ENCODE data around the gene ITGB6. TPM values are rescaled to one million over a fixed set of nuclear protein-coding genes. Genes with fewer than 3 reads are reported as not detected.

ITGB6 gene
- total RNA-seq, 1 experiment from 2014 or later = 3.8 TPM

DNA sequence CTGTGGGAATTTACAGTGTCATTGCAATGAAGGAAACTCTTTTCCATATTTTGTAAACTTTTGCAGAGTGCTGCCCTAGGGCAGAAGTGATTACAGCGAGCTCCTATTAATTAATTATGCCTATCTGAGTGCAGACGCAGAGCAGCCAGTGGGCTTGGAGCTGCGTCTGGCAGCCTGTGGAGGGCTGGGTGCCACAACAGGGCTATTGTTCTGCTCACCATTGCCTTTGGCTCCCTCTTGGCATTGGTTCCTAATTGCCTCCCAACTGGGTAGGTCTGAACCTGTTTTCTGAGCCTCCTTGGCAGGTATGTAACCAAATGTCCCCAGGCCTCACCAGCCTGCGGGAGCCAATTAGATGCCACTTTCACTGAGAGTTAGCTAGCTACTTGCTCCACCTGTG, 25.6 kb upstream of the ITGB6 start:
- peak in 1 of 2 experiments; percentile 44 for DNase-seq
- Histone ChIP-seq H3K4me3 (no peak overlapping the region), H3K9me3 (replicated peaks) (no peaks in the 10 kb centered on the region; the same call in 1 of the 2 replicates), H3K27ac (no peak overlapping the region), H3K4me1 (peaks cover 73% of the 10 kb centered on the region), H3K36me3 (no peaks in the 10 kb centered on the region), H3K27me3 (no peaks in the 10 kb centered on the region)

DNA sequence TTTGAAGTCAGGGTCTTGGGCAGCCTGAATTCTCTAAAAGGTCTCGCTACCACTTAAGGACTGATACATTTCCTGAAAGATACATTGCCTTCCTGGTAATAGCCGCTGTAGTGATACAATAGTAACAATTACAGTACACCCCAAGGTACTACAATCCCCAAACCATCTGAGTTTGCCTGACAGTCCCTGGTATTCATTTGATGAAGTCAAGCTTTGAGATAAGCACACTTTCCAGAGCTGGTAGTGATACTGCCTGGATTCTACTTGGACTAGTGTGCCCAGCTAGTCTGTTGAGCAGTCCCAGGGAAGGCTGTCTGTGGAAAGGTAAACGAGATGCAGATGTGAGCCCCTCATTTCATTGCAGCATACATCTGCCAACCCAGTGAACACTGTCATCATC, 24.4 kb upstream of the ITGB6 start:
- DNase-seq = no peak
- Histone ChIP-seq H3K9me3 (replicated peaks) (no peaks in the 10 kb centered on the region; the same call in 1 of the 2 replicates), H3K36me3 (no peaks in the 10 kb centered on the region), H3K4me3 (no peak overlapping the region), H3K27ac (peak overlapping the region; percentile 53), H3K27me3 (no peaks in the 10 kb centered on the region), H3K4me1 (peaks cover 64% of the 10 kb centered on the region)

DNA sequence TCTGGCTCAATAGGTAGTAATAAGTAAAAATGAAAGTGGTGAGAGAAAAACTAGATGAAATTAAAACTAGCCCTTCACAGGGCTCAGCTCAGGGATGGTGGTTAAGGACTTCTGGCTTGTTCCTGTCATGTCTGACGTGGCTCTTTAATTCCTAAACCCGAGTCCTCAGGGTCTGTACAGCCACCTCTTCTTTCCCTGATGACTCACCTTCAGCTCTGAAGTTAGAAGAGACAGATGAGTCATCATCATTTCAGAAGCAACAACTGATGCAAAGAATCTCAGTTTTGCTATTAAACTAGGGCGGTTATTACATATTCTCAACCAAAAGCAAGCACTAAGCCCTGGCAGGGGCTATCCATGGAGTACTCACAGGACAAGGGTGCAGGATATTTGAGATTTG, 24.0 kb upstream of the ITGB6 start:
- no peak overlapping the region for H3K4me3 ChIP-seq
- no peaks in the 10 kb centered on the region for H3K36me3 ChIP-seq
- DNase-seq = peak; percentile 60 to 78
- H3K27me3 ChIP-seq = no peaks in the 10 kb centered on the region
- no peaks in the 10 kb centered on the region; the same call in 1 of the 2 replicates for H3K9me3 ChIP-seq (replicated peaks)
- peaks cover 59% of the 10 kb centered on the region for H3K4me1 ChIP-seq
- H3K27ac ChIP-seq = peak overlapping the region; percentile 53

DNA sequence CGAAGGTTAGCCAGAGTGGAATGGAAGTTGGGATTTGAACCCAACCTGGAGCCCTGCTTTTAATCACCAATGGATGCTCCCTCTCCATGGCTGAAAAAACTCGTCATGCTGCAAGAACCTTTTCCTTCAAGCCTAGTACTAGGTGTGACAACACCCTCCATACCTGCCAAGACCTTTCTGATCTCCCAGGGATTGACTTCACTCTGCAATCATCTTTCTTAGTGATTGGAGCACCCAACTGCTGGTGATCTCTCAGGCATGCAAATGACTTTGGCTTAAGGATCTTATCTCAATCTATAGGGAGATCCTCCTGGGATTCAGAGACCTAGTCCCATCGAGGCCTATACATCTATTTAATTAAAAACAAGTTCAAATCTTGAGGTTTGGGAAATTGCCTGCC, 23.5 kb upstream of the ITGB6 start:
- H3K27ac ChIP-seq = peak overlapping the region; percentile 53
- no peak for DNase-seq
- peaks cover 54% of the 10 kb centered on the region for H3K4me1 ChIP-seq
- no peaks in the 10 kb centered on the region for H3K36me3 ChIP-seq
- no peak overlapping the region for H3K4me3 ChIP-seq
- no peaks in the 10 kb centered on the region for H3K9me3 ChIP-seq (replicated peaks)
- no peaks in the 10 kb centered on the region for H3K27me3 ChIP-seq

DNA sequence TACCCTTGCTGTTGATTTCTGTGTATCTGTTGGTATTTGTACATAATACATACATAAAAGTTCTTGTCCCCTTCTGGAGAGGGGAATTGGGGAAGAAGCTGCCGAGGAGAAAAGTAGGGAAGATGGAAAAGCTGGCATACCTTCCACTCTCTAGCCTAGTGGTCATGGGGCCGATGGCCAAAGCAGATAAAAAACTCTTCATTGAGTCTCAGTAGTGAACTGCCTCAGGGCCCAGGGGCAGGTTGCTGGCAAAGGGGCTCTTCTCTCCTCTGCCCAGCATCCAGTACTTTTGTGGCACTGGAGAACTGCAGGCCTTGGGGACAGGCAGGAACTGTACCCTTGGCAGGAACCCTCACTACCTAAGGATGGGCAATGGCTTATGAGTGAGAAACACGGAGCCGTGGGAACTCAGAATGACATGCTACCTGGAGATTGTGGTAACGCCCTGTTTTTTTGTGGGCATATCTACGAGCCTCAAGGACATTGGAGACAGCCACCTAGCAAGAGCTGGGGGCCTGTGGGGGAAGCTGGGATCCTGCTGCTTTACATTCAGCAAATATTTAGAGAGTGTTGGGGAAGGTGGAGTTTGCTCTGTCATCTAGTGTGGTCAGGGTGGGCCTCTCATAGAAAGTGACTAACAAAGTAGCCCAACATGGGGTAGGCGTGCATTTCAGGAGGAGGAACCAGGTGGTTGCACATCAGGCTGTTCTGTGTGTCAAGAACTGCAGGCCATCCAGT, 22.6 kb upstream of the ITGB6 start:
- no peak for DNase-seq
- no peak overlapping the region for H3K4me3 ChIP-seq
- H3K36me3 ChIP-seq = no peaks in the 10 kb centered on the region
- peaks cover 46% of the 10 kb centered on the region for H3K4me1 ChIP-seq
- H3K9me3 ChIP-seq (replicated peaks) = no peaks in the 10 kb centered on the region
- H3K27me3 ChIP-seq = no peaks in the 10 kb centered on the region
- no peak overlapping the region for H3K27ac ChIP-seq

DNA sequence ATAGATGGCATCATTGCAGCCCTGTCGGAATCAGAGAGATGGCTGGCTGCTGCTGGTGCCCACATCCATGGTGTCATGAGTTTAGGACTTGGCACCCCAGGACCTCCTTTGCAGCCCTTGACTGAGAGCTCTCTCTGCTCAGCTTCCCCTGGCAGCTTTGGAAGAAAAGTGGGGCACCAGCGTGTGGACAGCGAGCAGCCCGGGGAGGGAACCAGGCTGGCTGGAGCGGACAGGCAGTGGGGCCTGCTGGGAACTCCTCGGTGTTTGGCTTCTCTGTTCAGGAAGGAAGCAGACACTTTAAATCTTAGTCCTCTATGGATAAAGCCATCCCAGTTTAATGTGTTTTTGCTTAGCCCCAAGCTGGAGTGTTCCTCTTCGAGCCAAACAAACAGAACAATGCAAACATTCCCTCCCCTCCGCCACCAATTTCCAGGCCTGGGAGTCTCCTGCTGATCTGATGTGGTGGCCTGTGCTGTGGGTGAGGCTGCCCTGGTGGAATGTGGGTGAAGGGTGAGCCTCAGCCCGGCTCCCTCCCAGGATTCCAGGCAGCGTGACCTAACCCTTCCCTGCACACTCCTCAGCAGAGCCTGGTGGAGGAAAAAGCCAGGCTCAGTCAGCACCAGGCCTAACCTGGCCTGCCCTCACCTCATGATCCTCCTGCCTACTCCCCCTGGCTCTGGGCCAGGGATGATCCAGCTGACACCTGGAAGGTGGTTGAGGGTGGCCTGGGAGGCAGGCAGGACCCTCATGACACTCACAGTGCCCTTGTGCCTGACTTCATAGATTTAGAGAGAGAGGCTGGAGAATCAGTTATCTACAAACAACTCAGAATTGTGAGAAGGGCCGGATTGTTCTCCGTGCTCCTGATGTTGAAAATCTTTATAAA, 21.6 kb upstream of the ITGB6 start:
- no peak for DNase-seq

DNA sequence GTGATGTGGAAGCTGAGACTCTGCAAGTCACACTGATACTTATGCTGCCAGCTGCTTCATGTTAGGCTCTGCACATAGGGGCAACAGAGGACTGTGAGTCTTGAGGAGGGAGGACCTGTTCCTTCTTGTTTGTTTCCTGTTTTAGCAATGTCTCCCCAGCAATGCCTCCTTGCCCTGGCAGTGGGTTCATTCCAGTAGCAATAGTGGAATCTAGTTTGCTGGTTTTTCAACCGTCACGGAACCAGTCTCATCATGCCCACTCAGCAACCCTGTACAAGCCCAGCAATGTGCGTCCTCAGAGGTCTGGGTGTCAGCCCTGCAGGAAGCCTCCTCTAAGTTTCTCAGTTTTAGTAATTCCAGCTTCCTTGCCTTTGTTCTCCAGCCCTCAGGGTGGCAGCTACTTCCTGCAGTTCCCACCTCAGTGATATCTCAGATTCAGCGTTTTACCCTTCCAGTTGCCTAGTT, 20.5 kb upstream of the ITGB6 start:
- Histone ChIP-seq H3K36me3 (no peaks in the 10 kb centered on the region), H3K4me1 (peaks cover 43% of the 10 kb centered on the region), H3K4me3 (no peak overlapping the region), H3K27me3 (no peaks in the 10 kb centered on the region), H3K9me3 (replicated peaks) (no peaks in the 10 kb centered on the region), H3K27ac (no peak overlapping the region)
- DNase-seq = no peak

More for the DNA sequence above, 21.6 kb upstream of the ITGB6 start:
- Histone ChIP-seq H3K4me3 (no peak overlapping the region), H3K27ac (no peak overlapping the region; the same call in 1 of the 2 replicates), H3K4me1 (peaks cover 38% of the 10 kb centered on the region), H3K27me3 (no peaks in the 10 kb centered on the region), H3K36me3 (no peaks in the 10 kb centered on the region), H3K9me3 (replicated peaks) (no peaks in the 10 kb centered on the region)

DNA sequence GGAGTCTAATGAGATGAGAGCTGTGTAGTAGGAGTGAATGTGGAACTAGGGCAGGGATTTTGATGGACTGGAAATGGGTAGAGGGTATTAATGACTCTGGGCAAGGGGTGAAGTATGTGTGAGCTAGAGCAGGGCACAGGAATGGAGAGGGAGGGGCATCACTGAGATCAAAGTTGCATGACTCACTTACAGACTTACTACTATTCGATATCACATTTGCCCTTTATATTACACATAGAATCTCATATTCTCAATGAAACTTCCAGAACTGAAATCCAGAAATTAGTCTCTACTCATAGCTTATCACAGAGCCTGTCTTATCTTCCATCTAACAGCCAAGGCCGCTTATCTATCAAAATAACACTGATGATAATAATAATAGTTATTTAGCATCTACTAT, 20.0 kb upstream of the ITGB6 start:
- Histone ChIP-seq H3K27me3 (no peaks in the 10 kb centered on the region), H3K36me3 (no peaks in the 10 kb centered on the region), H3K4me3 (no peak overlapping the region), H3K9me3 (replicated peaks) (no peaks in the 10 kb centered on the region), H3K27ac (no peak overlapping the region), H3K4me1 (peaks cover 44% of the 10 kb centered on the region)
- no peak for DNase-seq

DNA sequence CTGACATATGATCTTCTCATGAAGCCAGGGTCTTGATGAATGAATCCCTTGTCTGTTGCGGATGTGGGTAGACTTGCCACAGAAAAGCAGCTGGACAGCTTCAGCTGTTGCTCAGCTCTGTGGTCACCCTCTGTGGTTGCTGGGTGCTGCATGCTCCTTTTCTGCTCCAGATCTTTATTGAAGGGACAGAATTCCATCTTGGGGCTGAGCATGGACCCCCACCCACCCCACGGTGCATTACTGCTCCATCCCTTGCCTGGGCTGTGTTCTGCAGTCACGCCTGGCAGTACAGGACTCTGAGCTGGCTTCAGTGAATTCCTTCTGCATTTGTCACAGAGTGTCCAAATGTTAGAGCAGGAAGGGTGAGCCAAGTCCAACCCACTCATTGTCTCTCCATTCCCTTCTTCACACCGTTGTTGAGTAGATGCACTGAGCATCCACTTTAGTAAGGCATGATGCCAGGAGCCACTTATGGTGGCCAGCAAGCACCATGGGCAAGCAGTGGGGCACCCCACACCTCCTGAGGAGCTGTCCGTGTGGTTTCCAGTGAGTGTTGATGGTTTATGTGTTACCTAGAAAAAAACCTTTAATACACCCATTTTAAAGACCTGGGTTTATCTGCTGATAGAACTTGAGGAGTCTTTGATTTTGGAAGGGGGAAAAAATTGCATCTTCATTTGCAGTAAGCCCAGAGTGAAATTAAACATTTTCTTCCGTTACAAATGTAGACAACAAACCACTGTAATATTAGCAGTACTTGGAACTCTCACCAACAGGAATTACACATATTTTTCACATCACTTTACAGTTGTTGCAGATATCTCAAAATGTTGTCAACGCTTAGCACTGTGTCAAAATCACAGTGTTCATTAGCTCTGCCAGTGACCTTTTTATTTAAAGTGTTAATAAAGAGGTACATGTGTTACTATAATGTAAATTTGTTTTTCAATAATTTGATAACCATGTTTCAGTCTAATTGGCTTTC, 14.7 kb upstream of the ITGB6 start:
- Histone ChIP-seq H3K27me3 (no peaks in the 10 kb centered on the region), H3K4me1 (peaks cover 38% of the 10 kb centered on the region), H3K9me3 (replicated peaks) (no peaks in the 10 kb centered on the region), H3K4me3 (peak overlapping the region; percentile 15), H3K27ac (peak overlapping the region; percentile 94), H3K36me3 (no peaks in the 10 kb centered on the region)
- DNase-seq = peak; percentile 98 to 99

DNA sequence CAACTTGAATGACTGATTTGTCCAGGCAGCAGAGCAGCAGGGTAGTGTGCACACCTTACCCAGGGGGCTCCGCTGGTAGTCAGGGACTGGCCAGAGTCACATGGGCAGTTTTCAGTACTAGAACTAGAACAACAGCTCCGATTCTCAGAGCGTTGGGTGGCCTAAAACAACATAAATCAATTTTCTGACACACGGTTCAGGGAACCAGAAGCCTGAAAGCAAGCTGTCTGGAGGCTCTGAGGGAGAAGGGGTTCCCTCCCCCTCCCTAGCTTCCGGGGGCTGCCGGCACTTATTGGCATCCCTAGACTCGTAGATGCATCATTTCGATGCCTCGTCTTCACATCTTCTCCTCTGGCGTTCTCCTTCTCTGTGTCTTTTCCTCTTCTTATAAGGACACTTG, 13.4 kb upstream of the ITGB6 start:
- Histone ChIP-seq H3K4me3 (0 out of 2 replicates have a peak overlapping the region, but pooled peaks have one; percentile 3), H3K36me3 (no peaks in the 10 kb centered on the region), H3K4me1 (peaks cover 50% of the 10 kb centered on the region), H3K27me3 (no peaks in the 10 kb centered on the region), H3K27ac (peak overlapping the region; percentile 94), H3K9me3 (replicated peaks) (no peaks in the 10 kb centered on the region)
- peak; percentile 51 to 67 for DNase-seq

DNA sequence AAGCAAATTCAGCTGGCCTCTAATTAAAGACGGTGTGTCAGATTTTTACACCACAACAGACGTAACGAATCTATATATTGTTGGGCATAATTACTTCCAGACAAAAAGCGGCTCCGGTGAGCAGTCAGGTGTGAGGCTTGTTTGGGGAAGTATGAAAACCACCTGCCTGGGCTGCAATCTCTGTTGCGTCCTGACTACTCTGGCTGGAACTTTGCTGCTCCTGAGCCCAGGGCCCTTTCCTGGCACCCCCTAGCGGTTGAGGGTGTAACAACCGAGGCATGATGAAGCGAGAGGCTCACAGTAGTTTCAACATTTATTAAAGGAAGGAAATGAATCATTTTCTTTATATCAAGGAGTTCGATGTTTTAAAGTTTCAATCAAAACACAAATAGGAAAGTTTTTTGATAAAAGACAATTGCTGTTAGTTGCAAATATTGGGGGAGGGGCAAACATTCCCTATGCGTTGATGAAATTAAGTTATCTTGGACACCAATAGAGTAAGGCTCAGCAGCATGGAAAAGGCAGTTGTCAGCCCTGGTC, 10.6 kb upstream of the ITGB6 start:
- H3K4me1 ChIP-seq = peaks cover 55% of the 10 kb centered on the region
- no peaks in the 10 kb centered on the region for H3K27me3 ChIP-seq
- peak in 1 of 2 experiments; percentile 36 for DNase-seq
- no peak overlapping the region for H3K27ac ChIP-seq
- H3K36me3 ChIP-seq = no peaks in the 10 kb centered on the region
- no peak overlapping the region for H3K4me3 ChIP-seq
- H3K9me3 ChIP-seq (replicated peaks) = peaks cover 5% of the 10 kb centered on the region

DNA sequence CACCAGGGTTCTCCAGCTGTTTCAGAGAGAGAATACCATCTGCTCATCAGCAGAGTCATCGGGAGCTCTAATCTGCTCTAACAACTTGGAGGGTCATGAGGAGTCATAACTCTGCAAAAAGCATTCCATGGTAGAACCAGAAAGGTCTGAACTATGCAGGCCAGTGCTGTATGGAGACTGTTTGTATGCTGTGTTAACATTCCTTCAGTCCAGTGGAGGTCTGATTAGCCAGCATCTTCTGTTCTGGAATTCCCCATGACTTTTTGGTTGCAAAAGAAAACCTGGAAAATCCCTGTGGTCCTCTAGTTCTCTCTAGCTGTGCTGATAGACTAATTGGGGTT, 9.4 kb upstream of the ITGB6 start:
- Histone ChIP-seq H3K4me3 (no peak overlapping the region), H3K27ac (peak overlapping the region; percentile 30), H3K36me3 (no peaks in the 10 kb centered on the region), H3K4me1 (peaks cover 53% of the 10 kb centered on the region), H3K27me3 (no peaks in the 10 kb centered on the region), H3K9me3 (replicated peaks) (peaks cover 5% of the 10 kb centered on the region)
- peak; percentile 32 to 44 for DNase-seq

DNA sequence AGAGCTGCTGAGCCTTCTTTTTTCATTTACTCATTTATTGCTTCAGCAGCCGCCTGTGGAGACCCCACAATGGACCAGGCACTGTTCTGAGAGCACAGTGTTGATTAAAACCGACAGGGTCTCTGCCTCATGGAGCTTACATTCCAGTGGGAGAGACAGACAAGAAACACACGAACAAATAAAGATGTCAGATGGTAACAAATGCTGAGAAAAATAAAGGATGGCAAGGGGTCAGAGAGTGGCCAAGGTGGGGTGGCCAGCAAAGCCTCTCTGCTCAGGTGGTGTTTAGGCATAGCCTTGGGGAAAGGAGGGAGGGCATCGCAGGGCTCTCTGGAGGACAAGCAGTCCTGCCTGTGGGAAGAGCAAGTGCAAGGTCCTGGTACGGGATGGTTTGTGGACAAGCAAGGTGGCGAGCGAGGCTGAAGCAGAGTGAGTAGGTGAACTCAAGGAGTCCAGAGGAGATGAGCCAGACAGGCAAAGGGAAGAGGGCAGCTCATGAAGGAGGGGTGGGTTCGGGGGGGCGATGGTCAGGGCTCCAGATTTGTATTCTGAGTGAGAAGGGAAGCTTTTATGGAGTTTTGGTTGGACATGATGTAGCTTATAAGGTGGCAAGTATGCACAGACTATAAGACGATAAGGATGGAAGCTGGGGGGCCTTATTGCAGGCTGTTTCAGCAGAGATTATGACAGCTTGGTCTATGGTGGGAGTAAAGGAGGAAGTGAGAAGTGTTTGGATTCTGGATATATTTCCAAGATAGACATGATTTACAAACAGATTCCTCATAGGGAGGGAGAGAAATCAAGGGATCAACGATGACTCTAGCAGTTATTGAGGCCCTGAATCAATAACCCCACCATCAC, 8.8 kb upstream of the ITGB6 start:
- H3K9me3 ChIP-seq (replicated peaks) = peaks cover 5% of the 10 kb centered on the region
- DNase-seq = no peak
- no peaks in the 10 kb centered on the region for H3K27me3 ChIP-seq
- H3K4me3 ChIP-seq = no peak overlapping the region
- no peaks in the 10 kb centered on the region for H3K36me3 ChIP-seq
- H3K4me1 ChIP-seq = peaks cover 53% of the 10 kb centered on the region
- peak overlapping the region; percentile 30 for H3K27ac ChIP-seq
